Measurements from ENCODE around the gene AEBP1.

Gene AEBP1

GRCh38 chr7:44080118-44080517 is 24.0 kb upstream of the AEBP1 start:
- TF ChIP-seq, protein P1, sequence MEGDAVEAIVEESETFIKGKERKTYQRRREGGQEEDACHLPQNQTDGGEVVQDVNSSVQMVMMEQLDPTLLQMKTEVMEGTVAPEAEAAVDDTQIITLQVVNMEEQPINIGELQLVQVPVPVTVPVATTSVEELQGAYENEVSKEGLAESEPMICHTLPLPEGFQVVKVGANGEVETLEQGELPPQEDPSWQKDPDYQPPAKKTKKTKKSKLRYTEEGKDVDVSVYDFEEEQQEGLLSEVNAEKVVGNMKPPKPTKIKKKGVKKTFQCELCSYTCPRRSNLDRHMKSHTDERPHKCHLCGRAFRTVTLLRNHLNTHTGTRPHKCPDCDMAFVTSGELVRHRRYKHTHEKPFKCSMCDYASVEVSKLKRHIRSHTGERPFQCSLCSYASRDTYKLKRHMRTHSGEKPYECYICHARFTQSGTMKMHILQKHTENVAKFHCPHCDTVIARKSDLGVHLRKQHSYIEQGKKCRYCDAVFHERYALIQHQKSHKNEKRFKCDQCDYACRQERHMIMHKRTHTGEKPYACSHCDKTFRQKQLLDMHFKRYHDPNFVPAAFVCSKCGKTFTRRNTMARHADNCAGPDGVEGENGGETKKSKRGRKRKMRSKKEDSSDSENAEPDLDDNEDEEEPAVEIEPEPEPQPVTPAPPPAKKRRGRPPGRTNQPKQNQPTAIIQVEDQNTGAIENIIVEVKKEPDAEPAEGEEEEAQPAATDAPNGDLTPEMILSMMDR (IDR thresholded peaks at IDR 0.05; ENCODE audit: low read depth, low read length): no peak
- no peak overlapping the region for H3K4me3 ChIP-seq (replicated peaks in 1 of 2; ENCODE audit: low read depth in 2 of 2, low read length in 2 of 2)
- DNase-seq (ENCODE audit: low read depth in 2 of 2): no peak

DNA sequence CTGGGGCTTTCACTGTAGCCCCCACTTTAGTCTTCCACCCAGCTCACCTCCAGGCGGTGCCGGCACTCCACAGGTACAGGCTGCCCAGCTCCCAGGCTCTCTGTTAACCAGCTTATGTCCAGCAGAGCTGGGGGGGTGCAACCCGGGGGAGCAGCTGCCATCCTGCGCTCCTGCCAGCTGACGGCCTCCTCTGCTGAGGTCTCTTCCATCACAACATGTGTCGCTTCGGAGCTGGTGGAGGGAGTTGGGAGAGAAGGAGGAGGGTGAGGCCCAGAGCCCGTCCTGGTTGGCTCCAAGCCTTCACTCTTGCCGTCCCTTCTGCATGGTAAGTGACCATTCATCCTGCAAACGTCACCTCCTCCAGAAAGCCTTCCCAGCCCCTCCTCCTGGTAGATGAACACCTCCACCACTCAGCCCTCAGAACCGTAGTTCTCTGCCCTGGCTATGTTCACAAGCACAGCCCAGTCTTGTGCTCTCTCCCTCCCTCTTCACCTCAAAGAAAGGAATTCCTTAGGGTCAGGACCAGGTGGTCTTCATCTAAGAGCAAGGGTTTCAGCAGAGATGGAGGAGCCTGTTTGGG is 23.4 kb upstream of the AEBP1 start:
- DNase-seq (ENCODE audit: low read depth in 2 of 2): no peak
- no peak overlapping the region for H3K4me3 ChIP-seq (replicated peaks in 1 of 2; ENCODE audit: low read depth in 2 of 2, low read length in 2 of 2)
- TF ChIP-seq, protein P1 (IDR thresholded peaks at IDR 0.05; ENCODE audit: low read depth, low read length): no peak

DNA sequence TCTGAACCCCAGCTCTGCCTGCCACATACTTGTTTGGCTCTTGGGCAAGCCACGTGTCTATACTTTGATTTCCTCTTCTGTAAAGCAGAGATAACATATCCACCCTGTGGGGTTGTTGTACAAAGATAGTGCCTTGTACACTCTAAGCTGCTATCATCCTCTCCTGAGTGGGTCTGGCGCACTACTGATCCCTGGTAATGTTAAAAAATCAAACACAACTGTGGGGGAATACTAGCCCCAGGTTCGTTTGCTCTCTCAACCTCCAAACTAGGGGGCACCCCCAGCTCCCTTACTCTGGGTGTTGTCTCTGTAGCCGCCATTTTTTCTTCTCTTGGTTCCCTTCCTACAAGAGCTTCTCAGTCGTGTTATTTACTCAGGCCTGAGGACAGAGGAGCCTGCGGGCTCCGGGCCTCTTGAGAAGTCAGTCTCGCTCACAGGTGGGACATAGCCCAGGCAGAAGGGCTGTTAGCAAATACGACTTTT is 22.8 kb upstream of the AEBP1 start:
- H3K4me3 ChIP-seq (replicated peaks in 1 of 2; ENCODE audit: low read depth in 2 of 2, low read length in 2 of 2): peak overlapping the region; percentile 62 to 83
- TF ChIP-seq, protein P1 (IDR thresholded peaks at IDR 0.05; ENCODE audit: low read depth, low read length): no peak
- no peak for DNase-seq (ENCODE audit: low read depth in 2 of 2)

GRCh38 chr7:44082541-44083207 is 21.5 kb upstream of the AEBP1 start:
- TF ChIP-seq, protein P1 (IDR thresholded peaks at IDR 0.05; ENCODE audit: low read depth, low read length): no peak
- peak overlapping the region; percentile 47 to 67 for H3K4me3 ChIP-seq (replicated peaks in 1 of 2; ENCODE audit: low read depth in 2 of 2, low read length in 2 of 2)
- DNase-seq (ENCODE audit: low read depth in 2 of 2): peak; percentile 99

GRCh38 chr7:44083796-44084195 is 20.3 kb upstream of the AEBP1 start:
- no peak for DNase-seq (ENCODE audit: low read depth in 2 of 2)
- TF ChIP-seq, protein P1 (IDR thresholded peaks at IDR 0.05; ENCODE audit: low read depth, low read length): no peak
- H3K4me3 ChIP-seq (replicated peaks in 1 of 2; ENCODE audit: low read depth in 2 of 2, low read length in 2 of 2): no peak overlapping the region

DNA sequence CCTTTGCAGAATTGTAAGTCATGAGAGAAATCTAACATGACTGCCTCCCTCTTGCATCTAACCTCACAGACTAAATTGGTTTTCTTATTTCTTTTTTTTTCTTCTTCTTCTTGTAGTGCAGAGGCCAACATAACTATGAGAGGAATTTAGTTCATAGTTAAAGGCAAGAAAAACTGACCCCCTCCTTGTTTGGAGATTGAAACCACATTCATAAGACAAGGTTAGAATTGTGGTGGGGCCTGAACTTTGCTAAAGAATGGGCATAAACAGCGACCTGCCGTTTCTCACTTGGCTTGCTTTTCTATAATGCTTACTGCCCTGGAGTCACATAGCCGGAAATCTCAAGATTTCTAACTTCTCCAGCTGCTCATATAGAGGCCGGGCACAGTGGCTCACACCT is 19.4 kb upstream of the AEBP1 start:
- peak in 1 of 2 donors; percentile 41 for DNase-seq (ENCODE audit: low read depth in 2 of 2)
- TF ChIP-seq, protein P1 (IDR thresholded peaks at IDR 0.05; ENCODE audit: low read depth, low read length): no peak
- H3K4me3 ChIP-seq (replicated peaks in 1 of 2; ENCODE audit: low read depth in 2 of 2, low read length in 2 of 2): no peak overlapping the region

Measured in cardiac fibroblast (primary cell).